DOHH2 (cell line): Measurements from ENCODE around the gene PAPPA.

Experiments used
- EZH2phosphoT487 ChIP-seq: fragments of 200-600 bp; sonication (generic); IDR thresholded peaks from 2 replicates; pipeline ENCODE4 v1.6.1; 2017; ENCODE audit warnings: borderline replicate concordance, mild to moderate bottlenecking, antibody characterized with exemption, low read length, moderate library complexity, mixed read lengths
- TF ChIP-seq, protein P1 (sequence below): fragments of 200-600 bp; sonication (generic); IDR thresholded peaks from one replicate; pipeline ENCODE4 v1.5.1; 2014; ENCODE audit warnings: antibody characterized with exemption, mild to moderate bottlenecking, low read depth, low read length; ENCODE audit not compliant: poor library complexity, severe bottlenecking

DNA sequence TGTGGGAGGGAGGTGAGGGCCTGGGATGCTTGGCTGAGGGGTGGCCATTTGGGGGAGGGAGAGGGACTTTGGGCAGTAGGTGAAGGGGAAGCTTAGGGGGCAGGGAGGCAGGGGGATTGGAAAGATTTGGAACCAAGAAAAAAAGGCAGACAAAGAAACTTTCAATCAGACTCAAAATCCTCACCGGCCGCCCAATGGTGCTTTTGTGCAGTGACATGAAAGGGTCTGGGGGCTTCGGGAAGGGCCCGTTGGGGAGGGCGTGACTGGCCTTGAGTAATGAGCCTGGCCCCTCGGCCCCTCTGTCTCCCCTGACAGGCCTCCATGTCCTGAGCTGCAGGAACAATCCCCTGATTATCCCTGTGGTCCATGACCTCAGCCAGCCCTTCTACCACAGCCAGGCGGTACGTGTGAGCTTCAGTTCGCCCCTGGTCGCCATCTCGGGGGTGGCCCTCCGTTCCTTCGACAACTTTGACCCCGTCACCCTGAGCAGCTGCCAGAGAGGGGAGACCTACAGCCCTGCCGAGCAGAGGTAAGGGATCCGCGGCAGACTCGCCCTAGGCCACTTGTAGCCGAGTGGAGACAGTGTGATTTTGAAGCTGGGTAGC, 181.1 kb downstream of the PAPPA start:
- TF ChIP-seq, protein P1, sequence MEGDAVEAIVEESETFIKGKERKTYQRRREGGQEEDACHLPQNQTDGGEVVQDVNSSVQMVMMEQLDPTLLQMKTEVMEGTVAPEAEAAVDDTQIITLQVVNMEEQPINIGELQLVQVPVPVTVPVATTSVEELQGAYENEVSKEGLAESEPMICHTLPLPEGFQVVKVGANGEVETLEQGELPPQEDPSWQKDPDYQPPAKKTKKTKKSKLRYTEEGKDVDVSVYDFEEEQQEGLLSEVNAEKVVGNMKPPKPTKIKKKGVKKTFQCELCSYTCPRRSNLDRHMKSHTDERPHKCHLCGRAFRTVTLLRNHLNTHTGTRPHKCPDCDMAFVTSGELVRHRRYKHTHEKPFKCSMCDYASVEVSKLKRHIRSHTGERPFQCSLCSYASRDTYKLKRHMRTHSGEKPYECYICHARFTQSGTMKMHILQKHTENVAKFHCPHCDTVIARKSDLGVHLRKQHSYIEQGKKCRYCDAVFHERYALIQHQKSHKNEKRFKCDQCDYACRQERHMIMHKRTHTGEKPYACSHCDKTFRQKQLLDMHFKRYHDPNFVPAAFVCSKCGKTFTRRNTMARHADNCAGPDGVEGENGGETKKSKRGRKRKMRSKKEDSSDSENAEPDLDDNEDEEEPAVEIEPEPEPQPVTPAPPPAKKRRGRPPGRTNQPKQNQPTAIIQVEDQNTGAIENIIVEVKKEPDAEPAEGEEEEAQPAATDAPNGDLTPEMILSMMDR = no peak
- TF ChIP-seq EZH2phosphoT487 = no peak
